ENCODE data around the gene RPE65. TPM values are rescaled to one million over a fixed set of nuclear protein-coding genes. Genes with fewer than 3 reads are reported as not detected.
"Not testable (repeated sequence)": the region's sequence is repeated elsewhere in the genome, so short reads cannot be mapped to it uniquely, and the experiment has no call there.

The RPE65 gene
- total and polyA plus RNA-seq, 11 donors, result not detected

DNA sequence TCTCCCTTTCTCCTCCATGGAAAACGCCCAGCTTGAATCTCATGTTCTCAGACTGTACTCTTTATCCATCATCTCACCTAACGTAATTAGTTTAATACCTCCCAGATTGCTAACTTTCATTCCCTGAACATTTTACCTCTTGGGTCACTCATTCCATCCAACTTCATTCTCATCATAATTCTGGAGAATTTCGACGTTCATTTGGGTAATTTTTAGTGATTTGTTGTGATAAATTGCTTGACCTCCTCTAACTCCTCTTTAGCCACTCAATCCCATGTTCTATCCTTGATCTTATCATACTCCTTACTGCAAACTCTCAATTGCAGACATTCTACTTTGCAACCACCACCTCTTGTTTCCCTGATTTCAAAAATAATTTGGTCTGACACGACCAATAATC, 28.4 kb downstream of the RPE65 start:
- Histone ChIP-seq H3K27me3 (no peaks in the 10 kb centered on the region), H3K4me1 (no peaks in the 10 kb centered on the region), H3K36me3 (no peaks in the 10 kb centered on the region), H3K4me3 (no peak overlapping the region), H3K27ac (no peak overlapping the region), H3K9me3 (no peaks in the 10 kb centered on the region)
- WGBS, 4 donors, result 78 to 83% (median 82%) methylated on average over 5 of the region's 5 CpGs
- TF ChIP-seq, protein P1, sequence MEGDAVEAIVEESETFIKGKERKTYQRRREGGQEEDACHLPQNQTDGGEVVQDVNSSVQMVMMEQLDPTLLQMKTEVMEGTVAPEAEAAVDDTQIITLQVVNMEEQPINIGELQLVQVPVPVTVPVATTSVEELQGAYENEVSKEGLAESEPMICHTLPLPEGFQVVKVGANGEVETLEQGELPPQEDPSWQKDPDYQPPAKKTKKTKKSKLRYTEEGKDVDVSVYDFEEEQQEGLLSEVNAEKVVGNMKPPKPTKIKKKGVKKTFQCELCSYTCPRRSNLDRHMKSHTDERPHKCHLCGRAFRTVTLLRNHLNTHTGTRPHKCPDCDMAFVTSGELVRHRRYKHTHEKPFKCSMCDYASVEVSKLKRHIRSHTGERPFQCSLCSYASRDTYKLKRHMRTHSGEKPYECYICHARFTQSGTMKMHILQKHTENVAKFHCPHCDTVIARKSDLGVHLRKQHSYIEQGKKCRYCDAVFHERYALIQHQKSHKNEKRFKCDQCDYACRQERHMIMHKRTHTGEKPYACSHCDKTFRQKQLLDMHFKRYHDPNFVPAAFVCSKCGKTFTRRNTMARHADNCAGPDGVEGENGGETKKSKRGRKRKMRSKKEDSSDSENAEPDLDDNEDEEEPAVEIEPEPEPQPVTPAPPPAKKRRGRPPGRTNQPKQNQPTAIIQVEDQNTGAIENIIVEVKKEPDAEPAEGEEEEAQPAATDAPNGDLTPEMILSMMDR (IDR thresholded peaks at IDR 0.05), result no peak
- TF ChIP-seq POLR2A (IDR thresholded peaks at IDR 0.05), result no peak
- intact Hi-C loops (cut with DNase I), result no loop called here
- ATAC-seq, result no peak
- DNase-seq, result no peak

DNA sequence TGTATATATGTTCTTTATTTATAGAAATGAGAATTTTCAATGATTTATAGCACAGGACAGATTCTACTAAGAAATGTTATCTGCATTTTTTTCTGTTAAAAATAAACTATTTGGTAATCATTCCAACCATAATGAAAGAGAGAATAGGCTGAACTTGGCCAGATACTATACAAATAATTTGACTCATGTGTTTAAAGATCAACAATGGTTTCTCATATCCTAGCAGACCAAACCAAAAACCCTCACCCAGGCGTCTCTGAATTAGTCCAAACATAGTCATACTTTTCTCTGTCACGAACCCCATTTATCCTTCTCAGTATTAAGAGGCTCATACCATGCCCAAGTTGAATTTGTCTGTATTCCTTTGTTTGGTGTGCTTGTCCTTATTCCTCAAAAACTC, 40.3 kb downstream of the RPE65 start:
- TF ChIP-seq, protein P1 (IDR thresholded peaks at IDR 0.05), result no peak
- no peak for TF ChIP-seq POLR2A (IDR thresholded peaks at IDR 0.05)
- Histone ChIP-seq H3K27me3 (peaks cover 0 to 3% (median 0%) of the 10 kb centered on the region in 9 donors), H3K9me3 (no peaks in the 10 kb centered on the region), H3K27ac (no peak overlapping the region), H3K4me1 (no peaks in the 10 kb centered on the region), H3K4me3 (no peak overlapping the region), H3K36me3 (no peaks in the 10 kb centered on the region)
- intact Hi-C loops (cut with DNase I), result no loop called here
- 74 to 85% (median 76%) methylated on average over 2 of the region's 2 CpGs for WGBS, 4 donors
- ATAC-seq (no peak), DNase-seq (no peak)

DNA sequence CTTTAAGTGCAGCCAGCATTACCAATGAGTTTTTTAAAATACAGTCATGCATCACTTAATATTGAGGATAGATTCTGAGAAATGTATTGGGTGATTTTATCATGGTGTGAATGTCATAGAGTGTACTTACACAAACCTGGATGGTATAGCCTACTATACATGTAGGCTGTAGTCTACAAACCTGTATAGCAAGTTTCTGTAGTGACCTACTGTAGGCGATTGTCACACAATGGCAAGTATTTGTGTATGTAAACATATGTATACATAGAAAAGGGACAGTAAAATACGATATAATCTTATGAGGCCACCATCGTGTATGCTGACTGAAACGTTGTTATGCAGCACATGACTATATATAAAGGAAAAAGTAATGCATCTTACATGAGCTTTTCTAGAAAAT, 48.2 kb downstream of the RPE65 start:
- no peak overlapping the region for H3K4me3 ChIP-seq
- peaks cover 0 to 3% (median 0%) of the 10 kb centered on the region in 9 donors for H3K27me3 ChIP-seq
- no peak for ATAC-seq
- intact Hi-C loops (cut with DNase I), result no loop called here
- no peak overlapping the region for H3K27ac ChIP-seq
- no peak for DNase-seq
- no peaks in the 10 kb centered on the region for H3K9me3 ChIP-seq
- no peaks in the 10 kb centered on the region for H3K36me3 ChIP-seq
- no peaks in the 10 kb centered on the region for H3K4me1 ChIP-seq
- WGBS, 4 donors, result 63 to 76% (median 73%) methylated on average over 4 of the region's 4 CpGs
- TF ChIP-seq, protein P1 (IDR thresholded peaks at IDR 0.05), result no peak
- TF ChIP-seq POLR2A (IDR thresholded peaks at IDR 0.05), result no peak

DNA sequence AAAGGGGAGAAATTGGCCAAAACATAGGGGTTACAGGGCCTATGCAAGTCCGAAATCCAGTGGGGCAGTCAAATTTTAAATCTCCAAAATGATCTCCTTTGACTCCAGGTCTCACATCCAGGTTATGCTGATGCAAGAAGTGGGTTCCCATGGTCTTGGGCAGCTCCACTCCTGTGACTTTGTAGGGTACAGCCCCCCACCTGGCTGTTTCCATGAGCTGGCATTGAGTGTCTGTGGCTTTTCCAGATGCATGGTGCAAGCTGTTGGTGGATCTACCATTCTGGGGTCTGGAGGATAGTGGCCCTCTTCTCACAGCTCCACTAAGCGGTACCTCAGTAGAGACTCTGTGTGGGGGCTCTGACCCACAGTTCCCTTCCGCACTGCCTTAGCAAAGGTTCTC, 54.2 kb downstream of the RPE65 start:
- H3K36me3 ChIP-seq; H3K27me3 ChIP-seq; H3K4me3 ChIP-seq; H3K4me1 ChIP-seq; H3K27ac ChIP-seq; ATAC-seq; intact Hi-C loops (cut with DNase I); DNase-seq; H3K9me3 ChIP-seq: not testable (repeated sequence)
- 82 to 100% (median 91%) methylated on average over 3 of the region's 3 CpGs for WGBS, 4 donors

DNA sequence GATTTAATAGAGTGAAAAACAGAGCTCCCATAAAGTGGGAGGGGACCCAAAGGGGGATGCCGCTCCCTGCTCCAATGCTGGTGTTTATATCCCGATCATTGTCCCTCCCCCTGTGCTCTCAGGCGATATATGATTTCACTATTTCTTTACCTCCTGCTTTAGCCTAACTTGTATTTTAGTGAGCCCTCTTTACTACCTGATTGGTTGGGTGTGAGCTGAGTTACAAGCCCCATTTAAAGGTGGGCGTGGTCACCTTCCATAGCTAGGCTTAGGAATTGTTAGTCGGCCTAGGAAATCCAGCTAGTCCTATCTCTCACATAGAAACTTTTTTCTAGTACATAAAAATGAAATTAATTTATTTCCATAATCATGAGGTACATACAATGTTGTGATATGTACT, 57.3 kb downstream of the RPE65 start:
- DNase-seq; H3K36me3 ChIP-seq; H3K27ac ChIP-seq; H3K27me3 ChIP-seq; H3K9me3 ChIP-seq; H3K4me3 ChIP-seq; H3K4me1 ChIP-seq; ATAC-seq; intact Hi-C loops (cut with DNase I): not testable (repeated sequence)
- WGBS, 4 donors, result 70 to 89% (median 83%) methylated on average over 5 of the region's 5 CpGs

DNA sequence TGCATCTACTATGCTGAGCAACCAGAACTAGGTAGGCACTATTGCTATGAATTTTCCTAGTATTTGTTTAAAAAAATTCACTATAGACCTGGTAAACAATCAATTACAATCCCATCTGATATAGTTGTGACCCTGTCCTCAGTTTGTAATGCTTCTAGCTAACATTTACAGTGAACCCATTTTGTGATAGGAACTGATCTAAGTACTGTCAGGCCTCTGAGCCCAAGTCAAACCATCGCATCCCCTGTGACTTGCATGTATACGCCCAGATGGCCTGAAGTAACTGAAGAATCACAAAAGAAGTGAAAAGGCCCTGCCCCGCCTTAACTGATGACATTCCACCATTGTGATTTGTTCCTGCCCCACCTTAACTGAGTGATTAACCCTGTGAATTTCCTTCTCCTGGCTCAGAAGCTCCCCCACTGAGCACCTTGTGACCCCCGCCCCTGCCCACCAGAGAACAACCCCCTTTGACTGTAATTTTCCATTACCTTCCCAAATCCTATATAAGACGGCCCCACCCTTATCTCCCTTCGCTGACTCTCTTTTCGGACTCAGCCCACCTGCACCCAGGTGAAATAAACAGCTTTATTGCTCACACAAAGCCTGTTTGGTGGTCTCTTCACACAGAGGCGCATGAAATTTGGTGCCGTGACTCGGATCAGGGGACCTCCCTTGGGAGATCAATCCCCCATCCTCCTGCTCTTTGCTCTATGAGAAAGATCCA, 63.8 kb downstream of the RPE65 start:
- 87 to 92% (median 91%) methylated on average over 9 of the region's 10 CpGs for WGBS, 4 donors
- DNase-seq; H3K4me3 ChIP-seq; intact Hi-C loops (cut with DNase I); H3K9me3 ChIP-seq; ATAC-seq; H3K27me3 ChIP-seq; H3K36me3 ChIP-seq: not testable (repeated sequence)
- Histone ChIP-seq H3K4me1 (peaks cover 0 to 19% (median 15%) of the 10 kb centered on the region in 12 donors), H3K27ac (peak overlapping the region in 2 of 12 donors; percentile 1 to 70)
